Activated CD8-positive, alpha-beta T cell treated with anti-CD3 and anti-CD28 coated beads for 36 hours (primary cell): ENCODE data around the gene PHKB. TPM values are rescaled to one million over a fixed set of nuclear protein-coding genes. Genes with fewer than 3 reads are reported as not detected.

Source experiments
- ATAC-seq: fragments of 200-7000 bp; cut with Tn5 transposase; one replicate; pipeline ENCODE4 v1.10.0; 2021; ENCODE audit warnings: mild to moderate bottlenecking, moderate library complexity
- CTCF ChIA-PET: fragments of 350-600 bp; sonication (Branson Sonifier 250); formaldehyde crosslinking; loops from one replicate; lab custom pipeline; 2021; ENCODE audit warnings: antibody characterized with exemption; lab: Charles Lee
- POLR2A ChIA-PET: fragments of 350-600 bp; sonication (Branson Sonifier 250); formaldehyde crosslinking; loops from one replicate; lab custom pipeline; 2021; ENCODE audit warnings: antibody characterized with exemption; lab: Charles Lee
- DNase-seq: peaks from one replicate; pipeline ENCODE4 v3.0.0-alpha.2; 2020
- H3K27ac Mint-ChIP-seq: one replicate; pipeline ENCODE4 v1.8.0; 2021; ENCODE audit warnings: mild to moderate bottlenecking, mixed read lengths
- H3K27me3 Mint-ChIP-seq: one replicate; pipeline ENCODE4 v1.8.0; 2021; ENCODE audit warnings: mixed read lengths
- H3K36me3 Mint-ChIP-seq: one replicate; pipeline ENCODE4 v1.8.0; 2021; ENCODE audit warnings: low read depth, mixed read lengths
- H3K4me1 Mint-ChIP-seq: one replicate; pipeline ENCODE4 v1.8.0; 2021; ENCODE audit warnings: low read depth, mixed read lengths
- H3K4me3 Mint-ChIP-seq: one replicate; pipeline ENCODE4 v1.8.0; 2021; ENCODE audit warnings: mild to moderate bottlenecking, moderate library complexity, mixed read lengths
- H3K9me3 Mint-ChIP-seq: one replicate; pipeline ENCODE4 v1.8.0; 2021; ENCODE audit warnings: mixed read lengths
- intact Hi-C: fragments of 100-400 bp; cut with micrococcal nuclease; formaldehyde crosslinking; loops from one replicate; pipeline ENCODE4 v1.10.0; 2022
- total RNA-seq, 2 experiments: library from RNA; stranded (reverse); gene quantifications; one replicate each; pipeline ENCODE4 v1.2.3, GENCODE V29; 2021
- TF ChIP-seq, protein P1 (sequence below): fragments of 200-600 bp; IDR thresholded peaks from one replicate; pipeline ENCODE4 v1.8.0; 2022; ENCODE audit warnings: antibody characterized with exemption, mild to moderate bottlenecking

Gene PHKB
- total RNA-seq, 2 experiments from 2014 or later, result 20.2 to 23.1 TPM

DNA sequence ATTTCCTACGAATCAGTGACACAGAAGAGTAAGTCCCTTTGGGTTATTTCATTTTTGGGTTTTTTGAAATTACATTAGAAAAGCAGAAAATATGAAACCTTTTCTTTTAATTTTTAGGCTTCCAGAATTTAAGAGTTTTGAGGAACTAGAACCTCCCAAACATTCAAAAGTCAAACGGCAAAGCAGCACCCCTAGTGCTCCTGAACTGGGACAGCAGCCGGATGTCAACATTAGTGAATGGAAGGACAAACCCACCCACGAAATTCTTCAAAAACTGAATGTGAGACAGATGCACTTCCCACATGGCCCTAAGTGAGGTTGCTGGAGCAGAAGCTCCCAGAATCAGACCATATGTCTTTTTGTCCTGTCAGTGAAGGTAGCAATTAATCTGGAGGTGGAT, 199.4 kb downstream of the PHKB start:
- H3K4me1 Mint-ChIP-seq, result no peaks in the 10 kb centered on the region
- H3K4me3 Mint-ChIP-seq, result no peak overlapping the region
- H3K27ac Mint-ChIP-seq, result no peak overlapping the region
- ChIA-PET POLR2A (no interaction called here), CTCF (no interaction called here)
- no peak for DNase-seq
- TF ChIP-seq, protein P1, sequence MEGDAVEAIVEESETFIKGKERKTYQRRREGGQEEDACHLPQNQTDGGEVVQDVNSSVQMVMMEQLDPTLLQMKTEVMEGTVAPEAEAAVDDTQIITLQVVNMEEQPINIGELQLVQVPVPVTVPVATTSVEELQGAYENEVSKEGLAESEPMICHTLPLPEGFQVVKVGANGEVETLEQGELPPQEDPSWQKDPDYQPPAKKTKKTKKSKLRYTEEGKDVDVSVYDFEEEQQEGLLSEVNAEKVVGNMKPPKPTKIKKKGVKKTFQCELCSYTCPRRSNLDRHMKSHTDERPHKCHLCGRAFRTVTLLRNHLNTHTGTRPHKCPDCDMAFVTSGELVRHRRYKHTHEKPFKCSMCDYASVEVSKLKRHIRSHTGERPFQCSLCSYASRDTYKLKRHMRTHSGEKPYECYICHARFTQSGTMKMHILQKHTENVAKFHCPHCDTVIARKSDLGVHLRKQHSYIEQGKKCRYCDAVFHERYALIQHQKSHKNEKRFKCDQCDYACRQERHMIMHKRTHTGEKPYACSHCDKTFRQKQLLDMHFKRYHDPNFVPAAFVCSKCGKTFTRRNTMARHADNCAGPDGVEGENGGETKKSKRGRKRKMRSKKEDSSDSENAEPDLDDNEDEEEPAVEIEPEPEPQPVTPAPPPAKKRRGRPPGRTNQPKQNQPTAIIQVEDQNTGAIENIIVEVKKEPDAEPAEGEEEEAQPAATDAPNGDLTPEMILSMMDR, result no peak
- intact Hi-C loops, result no loop called here
- no peak for ATAC-seq
- peaks cover 25% of the 10 kb centered on the region for H3K36me3 Mint-ChIP-seq
- H3K9me3 Mint-ChIP-seq, result no peaks in the 10 kb centered on the region
- no peaks in the 10 kb centered on the region for H3K27me3 Mint-ChIP-seq

DNA sequence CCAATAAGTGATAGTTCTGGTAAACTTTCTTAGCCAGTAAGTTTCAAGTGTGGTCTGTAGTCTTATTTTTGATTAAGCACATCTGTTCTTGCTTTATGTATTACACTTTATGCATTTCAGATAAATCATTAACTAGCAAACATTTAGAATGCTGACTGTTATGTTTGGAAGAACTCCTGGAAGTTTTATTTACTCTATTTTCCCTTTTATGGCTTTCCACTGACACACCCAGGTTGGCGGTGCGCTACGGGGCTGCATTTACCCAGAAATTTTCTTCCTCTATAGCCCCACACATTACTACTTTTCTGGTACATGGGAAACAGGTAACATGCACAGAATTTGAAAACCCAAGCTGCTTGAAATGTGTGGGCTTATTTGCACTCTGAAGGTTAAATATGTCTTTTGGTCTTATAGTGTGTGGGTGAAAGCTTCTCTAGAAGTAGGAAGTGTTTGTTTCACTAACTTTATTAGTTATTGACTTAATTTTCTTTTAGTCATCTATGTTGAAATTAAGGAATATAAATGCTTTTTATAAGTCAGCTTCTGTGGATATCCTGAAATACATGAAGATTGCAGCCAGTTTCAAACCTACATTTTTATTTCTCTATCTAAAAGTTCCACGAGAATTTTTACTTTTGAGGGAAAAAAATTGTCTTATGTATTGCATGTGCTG, 203.7 kb downstream of the PHKB start:
- H3K36me3 Mint-ChIP-seq, result peaks cover 20% of the 10 kb centered on the region
- no peaks in the 10 kb centered on the region for H3K9me3 Mint-ChIP-seq
- intact Hi-C loops, result no loop called here
- POLR2A ChIA-PET, result interaction anchor here (0.6 kb wide), 1 partner anchor 1097 kb away, joined by 5 read pairs; no protein-coding TSS in a partner anchor
- H3K4me3 Mint-ChIP-seq, result no peak overlapping the region
- no peaks in the 10 kb centered on the region for H3K27me3 Mint-ChIP-seq
- H3K4me1 Mint-ChIP-seq, result no peaks in the 10 kb centered on the region
- DNase-seq, result no peak
- no peak overlapping the region for H3K27ac Mint-ChIP-seq
- no peak for ATAC-seq
- CTCF ChIA-PET, result no interaction called here
- TF ChIP-seq, protein P1, result no peak

DNA sequence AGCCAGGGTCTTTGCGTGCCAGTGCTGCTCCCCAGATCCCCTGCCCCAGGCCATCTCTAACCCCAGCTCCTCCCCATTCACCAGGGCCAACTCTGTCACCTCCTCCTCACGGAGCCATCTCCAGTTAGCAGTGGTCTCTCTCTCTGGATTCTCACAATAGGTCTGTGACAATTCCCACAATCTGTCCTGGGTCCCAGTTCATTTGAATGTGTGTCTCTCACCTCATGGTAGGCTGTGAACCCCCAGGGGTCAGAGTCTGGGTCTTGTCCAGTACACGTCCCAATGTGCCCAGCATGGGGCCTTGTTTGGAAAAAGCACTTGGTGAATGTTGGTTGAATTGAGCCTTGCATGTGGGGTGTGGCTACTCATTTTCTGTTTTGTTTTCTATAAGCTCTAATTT, 205.3 kb downstream of the PHKB start:
- DNase-seq, result no peak
- no peak for ATAC-seq
- H3K4me1 Mint-ChIP-seq, result no peaks in the 10 kb centered on the region
- H3K36me3 Mint-ChIP-seq, result peaks cover 14% of the 10 kb centered on the region
- intact Hi-C loops, result no loop called here
- TF ChIP-seq, protein P1, result no peak
- ChIA-PET POLR2A (no interaction called here), CTCF (no interaction called here)
- H3K9me3 Mint-ChIP-seq, result no peaks in the 10 kb centered on the region
- H3K27me3 Mint-ChIP-seq, result no peaks in the 10 kb centered on the region
- no peak overlapping the region for H3K27ac Mint-ChIP-seq
- no peak overlapping the region for H3K4me3 Mint-ChIP-seq

DNA sequence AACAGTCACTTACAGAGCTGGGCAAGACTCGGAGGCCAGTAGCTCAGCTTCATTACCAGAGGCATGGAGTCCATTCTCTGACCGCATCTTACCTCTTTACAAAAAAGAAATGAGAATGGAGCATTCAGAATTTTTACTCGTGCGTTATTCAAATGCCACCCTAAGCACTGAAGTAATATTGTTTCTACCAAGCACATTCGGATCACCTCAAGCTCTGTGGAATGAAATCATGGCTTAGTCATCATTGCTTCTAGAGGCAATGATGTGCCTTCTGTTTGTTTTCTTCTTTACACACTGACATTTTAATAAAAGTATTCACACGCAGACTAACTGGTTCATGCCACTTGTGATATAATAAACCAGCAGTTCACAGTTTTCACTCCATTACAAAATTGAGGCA, 206.8 kb downstream of the PHKB start:
- CTCF ChIA-PET, result no interaction called here
- intact Hi-C loops, result no loop called here

DNA sequence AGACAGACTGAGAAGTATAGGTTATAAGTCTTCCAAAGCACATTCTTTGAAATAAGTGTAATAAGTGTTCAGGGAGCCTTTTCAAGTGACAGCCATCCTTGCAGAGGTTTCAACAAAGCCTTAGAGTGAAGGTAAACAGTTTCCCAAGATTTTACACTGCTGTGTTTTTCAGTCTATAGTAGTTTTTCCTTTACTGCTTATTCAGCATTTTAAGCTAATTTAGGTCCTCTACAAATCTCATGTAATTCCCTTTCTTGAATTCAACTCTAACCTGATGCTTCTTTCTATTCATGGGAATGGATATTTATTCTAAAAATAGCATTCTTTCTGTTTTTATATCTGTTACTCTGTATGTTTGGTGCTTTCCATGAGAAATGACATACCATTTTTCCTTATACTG, 211.3 kb downstream of the PHKB start:
- DNase-seq (no peak), ATAC-seq (no peak)
- H3K27ac Mint-ChIP-seq, result no peak overlapping the region
- H3K27me3 Mint-ChIP-seq, result no peaks in the 10 kb centered on the region
- peaks cover 39% of the 10 kb centered on the region for H3K36me3 Mint-ChIP-seq
- no peaks in the 10 kb centered on the region for H3K4me1 Mint-ChIP-seq
- ChIA-PET POLR2A (no interaction called here), CTCF (no interaction called here)
- peaks cover 2% of the 10 kb centered on the region for H3K9me3 Mint-ChIP-seq
- intact Hi-C loops, result no loop called here
- no peak overlapping the region for H3K4me3 Mint-ChIP-seq
- TF ChIP-seq, protein P1, result no peak

More for the DNA sequence above, 206.8 kb downstream of the PHKB start:
- peaks cover 12% of the 10 kb centered on the region for H3K36me3 Mint-ChIP-seq
- H3K9me3 Mint-ChIP-seq, result no peaks in the 10 kb centered on the region
- H3K27me3 Mint-ChIP-seq, result no peaks in the 10 kb centered on the region
- ATAC-seq (no peak), DNase-seq (no peak)
- TF ChIP-seq, protein P1, result no peak
- no peak overlapping the region for H3K27ac Mint-ChIP-seq
- POLR2A ChIA-PET, result no interaction called here
- no peak overlapping the region for H3K4me3 Mint-ChIP-seq
- H3K4me1 Mint-ChIP-seq, result no peaks in the 10 kb centered on the region
